CD4-positive, alpha-beta T cell treated with Interleukin-4 for 1 hour (primary cell): ENCODE results near the gene G6PC2.
A peak's percentile ranks its signal among the peaks of the same experiment; 100 is the strongest.
"Not testable (repeated sequence)": the region's sequence is repeated elsewhere in the genome, so short reads cannot be mapped to it uniquely, and the experiment has no call there.

Source experiments
- DNase-seq, 2 donors: peaks; one replicate each; pipeline ENCODE4 v3.0.0-alpha.2; 2020 to 2022

G6PC2 gene, protein sequence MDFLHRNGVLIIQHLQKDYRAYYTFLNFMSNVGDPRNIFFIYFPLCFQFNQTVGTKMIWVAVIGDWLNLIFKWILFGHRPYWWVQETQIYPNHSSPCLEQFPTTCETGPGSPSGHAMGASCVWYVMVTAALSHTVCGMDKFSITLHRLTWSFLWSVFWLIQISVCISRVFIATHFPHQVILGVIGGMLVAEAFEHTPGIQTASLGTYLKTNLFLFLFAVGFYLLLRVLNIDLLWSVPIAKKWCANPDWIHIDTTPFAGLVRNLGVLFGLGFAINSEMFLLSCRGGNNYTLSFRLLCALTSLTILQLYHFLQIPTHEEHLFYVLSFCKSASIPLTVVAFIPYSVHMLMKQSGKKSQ

DNA sequence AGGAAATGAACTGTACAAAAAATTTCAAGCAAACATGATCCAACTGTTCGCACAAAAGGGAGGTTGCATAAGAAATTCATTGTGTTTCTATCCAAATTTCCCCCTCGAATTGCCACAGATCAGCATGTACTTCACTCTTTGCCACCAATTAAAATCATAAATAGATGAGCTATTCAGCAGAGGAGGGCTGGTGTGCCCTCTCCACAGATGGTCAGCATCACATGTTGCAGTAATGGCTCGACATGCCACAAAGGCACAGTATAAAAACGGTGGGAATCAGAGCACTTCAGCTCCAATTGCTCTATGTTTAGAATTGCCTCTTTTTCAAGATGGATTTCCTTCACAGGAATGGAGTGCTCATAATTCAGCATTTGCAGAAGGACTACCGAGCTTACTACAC, at the start of gene G6PC2:
Gene G6PC2, plus strand, starts transcription at position 289 of the 400 bp plus-strand sequence. Its CDS starts 41 bp downstream, at position 330.
- no peak for DNase-seq

DNA sequence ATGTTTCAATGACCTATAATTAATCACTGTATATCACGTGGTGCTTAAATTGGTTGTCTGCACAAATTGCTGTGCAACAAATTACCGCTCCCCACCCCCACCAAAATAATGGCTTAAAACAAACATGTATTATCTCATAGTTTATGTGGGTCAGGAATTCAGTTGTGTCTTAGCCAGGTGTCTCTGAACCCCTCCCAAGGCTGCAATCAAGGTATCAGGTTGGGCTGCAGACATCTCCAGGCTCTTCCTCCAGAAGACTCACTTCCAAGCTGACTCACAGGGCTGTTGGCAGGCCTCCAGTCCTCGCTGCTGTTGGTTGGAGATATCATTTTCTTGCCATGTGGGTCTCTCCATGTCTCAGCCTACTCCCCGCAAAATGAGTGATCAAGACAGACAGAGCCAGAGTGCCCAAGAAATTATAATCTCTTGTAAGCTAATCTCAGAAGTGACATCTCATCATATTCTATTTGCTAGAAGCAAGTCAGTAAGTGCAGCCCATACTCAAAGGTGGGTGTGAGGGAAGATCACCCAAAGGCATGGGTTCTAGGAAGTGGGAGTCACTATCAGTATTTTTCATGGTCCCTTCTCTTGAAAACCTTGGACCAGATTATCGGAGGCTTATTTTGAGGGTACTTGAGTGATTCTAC, 49.3 kb upstream of the G6PC2 start:
- no peak for DNase-seq

DNA sequence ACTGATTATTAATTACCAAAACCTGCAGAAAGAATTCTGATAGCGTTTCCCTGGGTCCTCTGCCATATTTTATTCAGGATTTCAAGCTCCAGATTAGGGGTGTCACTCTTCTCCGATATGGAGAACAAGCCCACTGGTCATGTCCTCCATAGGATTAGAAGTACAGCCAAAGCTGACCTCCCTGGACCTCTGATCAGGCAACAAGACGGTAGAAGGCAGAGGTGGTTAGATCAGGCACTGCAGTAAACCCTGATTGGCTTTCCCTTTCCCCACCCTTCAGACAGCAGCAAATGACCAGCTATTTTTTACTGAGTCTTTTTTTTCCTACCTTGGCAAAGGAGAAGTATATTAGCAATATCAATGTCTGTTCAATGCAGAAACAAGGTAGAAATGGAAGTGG, 48.6 kb upstream of the G6PC2 start:
- DNase-seq, result no peak

DNA sequence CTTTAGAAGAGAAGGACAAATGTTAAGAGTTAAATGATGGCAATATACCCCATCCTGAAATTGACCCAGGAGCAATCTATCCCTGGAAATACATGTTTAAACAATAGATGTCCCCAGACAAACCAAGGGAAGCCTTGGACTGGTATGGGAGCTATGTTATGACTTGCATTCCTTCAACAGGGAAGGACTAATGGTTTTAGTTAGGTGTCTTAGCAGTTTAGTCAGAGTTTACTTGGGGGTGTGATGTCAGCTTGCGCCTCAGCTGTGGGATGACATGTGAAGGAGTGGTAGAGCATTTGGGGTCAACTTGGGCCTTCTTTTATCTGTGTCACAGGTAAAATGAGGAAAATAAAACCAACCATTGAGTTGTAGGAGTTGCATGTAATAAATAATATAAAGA, 47.6 kb upstream of the G6PC2 start:
- no peak for DNase-seq

DNA sequence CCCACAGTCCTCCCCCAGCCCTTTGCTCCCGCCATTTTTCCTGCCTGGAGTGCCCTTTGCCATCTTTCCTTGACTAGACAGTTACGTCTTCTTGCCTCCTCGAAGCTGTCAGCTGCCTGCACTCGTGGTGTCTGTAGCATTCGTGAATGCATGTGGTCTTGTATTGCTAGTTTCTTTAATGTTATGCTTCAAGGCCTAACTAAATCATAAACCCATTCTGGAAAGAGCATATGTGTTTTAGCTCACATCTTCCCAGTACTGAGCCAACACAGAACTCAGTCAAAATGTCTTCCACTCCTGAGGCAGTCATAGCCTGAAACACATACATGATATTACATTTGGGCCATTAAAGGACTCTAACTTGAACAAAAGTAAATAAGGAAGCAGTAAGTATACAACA, 46.4 kb upstream of the G6PC2 start:
- no peak for DNase-seq

DNA sequence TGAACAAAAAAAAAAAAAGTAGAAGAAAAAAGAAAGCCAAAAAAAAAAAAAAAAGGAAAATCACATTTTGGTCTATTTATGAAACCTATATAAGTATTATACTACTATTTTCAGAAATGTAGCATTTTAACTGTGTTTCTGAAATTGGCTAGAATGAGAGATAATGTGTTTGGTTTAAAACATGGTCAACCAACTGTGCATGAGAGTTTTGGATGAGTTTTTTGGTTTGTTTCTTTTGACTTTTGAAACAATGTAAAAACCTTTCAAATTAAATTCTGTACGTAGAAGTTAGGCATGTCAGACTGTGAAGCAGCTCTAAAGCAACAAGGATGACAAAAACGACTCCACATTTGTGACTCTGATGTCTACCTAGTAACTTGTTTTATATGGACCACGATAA, 45.5 kb upstream of the G6PC2 start:
- DNase-seq, result no peak

DNA sequence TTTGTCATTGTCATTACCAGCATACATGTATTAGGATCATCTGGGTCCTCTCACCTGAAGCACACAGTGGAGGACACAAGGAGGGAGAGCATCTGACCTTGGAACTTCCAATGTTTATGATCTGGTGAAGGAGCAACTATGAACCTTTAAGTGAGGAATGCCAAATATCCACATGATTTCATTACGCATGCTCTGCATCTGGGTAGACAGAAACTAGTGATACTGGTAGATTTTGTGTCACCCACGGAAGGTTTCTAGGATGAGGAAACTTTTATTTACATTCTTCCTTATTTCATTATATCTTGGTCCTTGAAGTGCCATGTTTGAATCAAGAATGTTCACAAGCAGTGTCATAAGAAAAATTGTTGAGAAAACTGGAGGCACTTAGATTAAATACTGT, 42.9 kb upstream of the G6PC2 start:
- DNase-seq, result no peak

DNA sequence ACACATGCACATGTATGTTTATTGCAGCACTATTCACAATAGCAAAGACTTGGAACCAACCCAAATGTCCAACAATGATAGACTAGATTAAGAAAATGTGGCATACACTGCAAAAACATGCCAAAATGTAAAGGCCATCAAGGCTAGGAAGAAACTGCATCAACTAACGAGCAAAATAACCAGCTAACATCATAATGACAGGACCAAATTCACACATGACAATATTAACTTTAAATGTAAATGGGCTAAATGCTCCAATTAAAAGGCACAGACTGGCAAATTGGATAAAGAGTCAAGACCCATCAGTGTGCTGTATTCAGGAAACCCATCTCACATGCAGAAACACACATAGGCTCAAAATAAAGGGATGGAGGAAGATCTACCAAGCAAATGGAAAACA, 33.9 kb upstream of the G6PC2 start:
- DNase-seq, result not testable (repeated sequence)

DNA sequence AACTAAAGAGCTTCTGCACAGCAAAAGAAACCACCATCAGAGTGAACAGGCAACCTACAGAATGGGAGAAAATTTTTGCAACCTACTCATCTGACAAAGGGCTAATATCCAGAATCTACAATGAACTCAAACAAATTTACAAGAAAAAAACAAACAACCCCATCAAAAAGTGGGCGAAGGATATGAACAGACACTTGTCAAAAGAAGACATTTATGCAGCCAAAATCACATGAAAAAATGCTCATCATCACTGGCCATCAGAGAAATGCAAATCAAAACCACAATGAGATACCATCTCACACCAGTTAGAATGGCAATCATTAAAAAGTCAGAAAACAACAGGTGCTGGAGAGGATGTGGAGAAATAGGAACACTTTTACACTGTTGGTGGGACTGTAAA, 30.7 kb upstream of the G6PC2 start:
- not testable (repeated sequence) for DNase-seq

DNA sequence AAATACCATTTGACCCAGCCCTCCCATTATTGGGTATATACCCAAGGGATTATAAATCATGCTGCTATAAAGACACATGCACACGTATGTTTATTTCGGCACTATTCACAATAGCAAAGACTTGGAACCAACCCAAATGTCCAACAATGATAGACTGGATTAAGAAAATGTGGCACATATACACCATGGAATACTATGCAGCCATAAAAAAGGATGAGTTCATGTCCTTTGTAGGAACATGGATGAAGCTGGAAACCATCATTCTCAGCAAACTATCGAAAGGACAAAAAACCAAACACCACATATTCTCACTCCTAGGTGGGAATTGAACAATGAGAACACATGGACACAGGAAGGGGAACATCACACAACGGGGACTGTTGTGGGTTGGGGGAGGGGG, 30.3 kb upstream of the G6PC2 start:
- not testable (repeated sequence) for DNase-seq

DNA sequence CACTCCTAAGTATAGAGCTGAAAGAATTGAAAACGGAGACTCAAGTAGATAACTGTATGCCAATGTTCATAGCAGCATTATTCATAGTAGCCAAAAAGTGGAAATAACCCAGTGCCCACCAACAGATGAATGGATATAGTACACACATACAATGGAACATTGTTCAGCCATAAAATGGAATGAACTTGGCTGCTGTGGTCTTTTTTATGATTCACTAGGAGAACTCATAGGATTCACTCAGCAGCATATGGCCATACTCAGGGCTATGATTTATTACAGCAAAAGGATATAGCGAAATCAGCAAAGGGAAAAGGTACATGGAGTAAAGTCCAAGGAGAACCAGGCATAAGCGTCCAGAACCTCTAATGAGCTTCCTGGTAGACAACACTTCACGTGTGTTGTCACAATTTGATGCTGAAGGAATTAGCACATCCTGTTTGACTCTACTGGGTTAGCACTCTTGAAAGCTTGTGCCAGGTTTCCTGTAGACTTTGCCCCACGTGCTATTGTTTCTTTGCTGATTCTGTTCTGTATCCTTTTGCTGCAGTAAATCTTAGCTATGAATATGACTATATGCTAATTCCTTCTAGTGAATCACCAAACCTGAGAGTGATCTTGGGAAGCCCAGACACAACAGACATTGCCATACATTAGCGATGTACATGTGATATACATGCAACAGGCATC, 26.6 kb upstream of the G6PC2 start:
- no peak for DNase-seq

DNA sequence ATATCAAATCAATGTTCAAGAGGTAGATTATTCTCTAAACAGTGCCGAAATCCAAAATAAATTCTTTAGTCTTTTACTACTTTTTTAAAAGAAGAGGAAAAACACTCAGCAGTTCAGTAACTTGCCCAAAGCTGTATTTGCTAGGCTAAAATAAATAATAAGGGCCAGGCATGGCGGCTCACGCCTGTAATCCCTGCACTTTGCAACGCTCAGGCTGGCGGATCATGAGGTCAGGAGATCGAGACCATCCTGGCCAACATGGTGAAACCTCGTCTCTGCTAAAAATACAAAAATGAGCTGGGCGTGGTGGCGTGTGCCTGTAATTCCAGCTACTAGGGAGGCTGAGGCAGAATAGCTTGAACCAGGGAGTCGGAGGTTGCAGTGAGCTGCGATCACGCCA, 18.9 kb upstream of the G6PC2 start:
- DNase-seq, result not testable (repeated sequence)

DNA sequence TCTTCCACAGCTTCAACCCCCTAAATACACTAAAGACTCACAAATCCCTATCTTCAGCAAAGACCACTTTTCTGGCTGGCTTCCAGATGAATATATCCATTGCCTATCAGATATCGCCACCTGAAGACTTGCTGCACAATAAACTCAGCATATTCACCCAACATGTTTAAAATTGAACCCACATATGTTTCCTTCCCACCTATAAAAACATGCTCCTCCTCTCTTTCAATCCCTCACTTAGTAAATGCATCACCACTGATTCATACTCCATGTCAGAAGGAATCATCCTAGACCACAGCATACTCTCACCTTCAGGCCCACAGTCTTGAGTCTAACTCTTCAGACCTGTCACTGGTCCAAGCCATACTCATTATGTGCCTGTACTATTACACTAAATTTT, 16.1 kb upstream of the G6PC2 start:
- no peak for DNase-seq

DNA sequence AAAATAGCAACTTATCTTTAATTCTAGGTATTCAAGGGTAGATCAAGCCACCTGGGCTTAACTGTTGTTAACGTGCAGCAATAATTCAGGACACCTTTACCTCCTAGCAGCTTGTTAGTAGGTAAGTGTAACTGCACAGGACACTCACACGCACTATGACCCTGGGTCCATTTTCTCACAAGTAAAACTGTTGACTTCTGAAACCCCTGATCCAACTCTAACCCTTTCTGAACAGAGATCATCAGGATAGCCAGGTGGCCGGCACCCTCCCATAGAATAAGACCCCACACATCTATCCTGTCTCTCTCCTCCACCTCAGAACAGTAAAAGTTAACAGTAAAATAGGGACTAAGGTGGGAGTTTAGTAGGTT, 11.5 kb upstream of the G6PC2 start:
- DNase-seq, result no peak

DNA sequence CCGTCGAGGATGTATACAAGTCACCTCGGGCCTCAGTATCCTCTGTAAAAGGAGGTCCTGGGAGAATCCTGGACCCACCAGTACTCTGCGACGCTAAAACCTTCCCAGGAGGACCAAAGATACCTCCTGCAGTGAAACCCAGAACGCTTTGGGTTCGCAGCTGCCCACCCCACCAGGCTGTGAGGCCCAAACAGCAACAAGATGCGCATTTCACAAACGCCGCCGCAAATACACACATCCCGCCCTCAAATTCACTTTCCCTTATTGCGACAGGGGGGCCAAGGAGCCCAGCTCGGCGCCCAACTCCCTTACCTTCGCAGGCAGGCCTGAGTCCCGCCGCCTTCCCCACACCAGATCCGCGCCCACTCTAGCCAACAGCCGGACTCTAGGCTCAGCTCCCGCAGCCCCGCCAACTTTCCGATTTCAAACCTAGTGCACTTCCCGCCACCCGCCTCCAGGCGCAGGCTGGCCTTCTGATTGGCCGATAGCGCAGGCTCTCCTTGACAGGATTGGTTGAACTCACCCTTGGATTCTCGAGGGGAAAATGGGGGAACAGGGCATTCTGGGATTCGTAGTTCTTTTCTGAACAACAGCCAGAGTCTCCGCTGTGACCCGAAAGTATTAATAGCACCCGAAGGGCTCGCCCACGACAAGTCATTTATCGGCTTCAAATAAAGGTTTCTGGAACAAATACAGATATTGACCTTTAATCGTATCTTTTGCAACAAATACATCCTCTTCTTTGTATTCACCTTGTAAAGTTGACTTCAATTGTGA, 10.9 kb upstream of the G6PC2 start, which contains the start of gene SPC25:
Gene SPC25, minus strand, starts transcription at position 425 of the 777 bp plus-strand sequence. CDS start 911 bp downstream, outside the sequence.
- DNase-seq, result peak; percentile 89 to 93

DNA sequence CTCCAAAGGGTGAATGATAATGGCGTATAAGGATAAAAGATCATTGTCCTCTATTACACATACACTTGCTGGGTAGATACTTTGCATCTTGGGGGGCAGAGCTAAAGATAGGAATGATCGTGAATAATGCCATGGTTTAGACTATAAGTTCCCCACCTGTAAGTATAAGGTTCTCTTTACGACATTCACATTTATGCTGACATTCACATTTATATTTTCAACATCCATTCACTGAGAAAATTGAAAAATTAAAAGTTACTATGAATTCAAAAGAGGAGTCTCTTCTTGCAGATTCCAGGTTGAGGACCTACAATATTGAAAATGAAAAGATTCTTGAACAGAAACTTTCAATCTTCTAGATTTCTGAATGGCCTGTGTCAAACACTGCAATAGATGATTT, 8.8 kb upstream of the G6PC2 start:
- DNase-seq, result no peak

DNA sequence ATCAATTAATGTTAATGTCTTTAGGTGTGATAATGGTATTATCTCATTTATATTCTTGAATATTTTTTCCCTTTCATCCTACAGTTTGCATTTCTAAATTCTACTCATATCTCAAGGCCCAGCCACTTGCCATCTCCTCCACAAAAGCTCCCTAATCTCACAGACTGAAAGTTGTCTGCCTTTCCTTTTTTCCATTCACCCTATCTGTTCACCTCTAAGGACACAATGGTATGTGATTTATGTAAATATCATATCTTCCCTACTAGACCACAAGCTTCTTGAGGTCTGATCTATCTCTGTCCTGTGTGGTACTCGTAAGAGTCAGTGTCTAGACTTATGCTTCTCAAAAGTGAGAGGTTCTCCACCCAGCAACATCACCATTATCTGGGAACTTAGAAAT, 7.0 kb upstream of the G6PC2 start:
- no peak for DNase-seq

DNA sequence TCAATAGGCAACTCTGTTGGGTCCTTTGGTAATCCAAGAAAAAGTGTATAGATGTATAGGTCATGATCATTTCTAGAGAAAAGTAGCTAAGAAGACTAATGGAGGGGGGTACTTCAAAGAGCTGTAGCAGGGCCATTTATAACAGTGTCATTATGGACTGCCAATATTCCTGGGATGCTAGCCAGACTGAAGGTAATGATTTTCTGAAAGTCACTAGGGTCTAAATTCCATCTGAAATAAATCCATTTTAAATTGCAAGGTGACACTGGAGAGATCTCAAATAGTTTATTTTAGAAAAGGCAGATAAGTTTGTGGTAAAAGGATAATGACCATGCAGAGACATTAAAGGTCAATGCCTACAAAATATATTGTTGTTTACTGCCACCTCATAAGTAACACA, 6.4 kb upstream of the G6PC2 start:
- no peak for DNase-seq

DNA sequence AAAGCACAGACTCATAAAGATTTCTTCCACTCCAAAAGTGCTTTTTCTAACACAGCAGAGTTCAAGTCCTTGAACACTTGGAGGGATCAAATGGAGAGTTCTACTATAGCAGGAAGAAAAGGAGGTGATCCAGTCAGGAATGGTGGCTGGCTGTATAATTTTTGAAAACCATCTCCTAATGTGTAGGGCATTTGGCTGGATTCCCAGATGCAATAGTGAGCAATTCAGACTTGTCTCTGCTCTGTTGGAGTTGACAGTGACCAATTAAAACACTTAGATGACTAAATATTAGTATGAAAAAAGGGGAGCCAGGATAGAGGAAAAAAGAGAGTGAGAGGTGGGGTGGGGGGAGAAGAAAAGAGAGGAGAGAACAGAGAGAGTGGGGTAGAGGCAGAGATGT, 5.3 kb upstream of the G6PC2 start:
- no peak for DNase-seq

DNA sequence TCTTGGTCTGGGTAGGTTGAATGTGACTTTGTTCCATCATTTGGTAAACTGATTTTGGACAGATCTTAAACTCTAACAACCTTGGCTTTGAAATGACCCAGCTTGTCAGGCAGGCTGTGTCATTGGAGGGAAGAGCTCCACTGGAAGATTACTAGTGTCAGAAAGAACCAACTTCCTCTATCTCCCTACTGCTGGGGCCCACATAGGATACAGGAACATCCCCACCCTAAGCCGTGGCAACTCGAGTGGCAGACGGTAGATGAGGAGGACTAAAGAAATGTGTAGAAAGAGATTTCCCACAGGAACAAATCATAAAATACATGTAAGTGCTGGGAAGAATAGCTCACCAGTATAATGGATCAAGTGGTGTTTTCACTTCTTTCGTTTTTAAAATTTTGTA, 4.3 kb upstream of the G6PC2 start:
- DNase-seq, result no peak

DNA sequence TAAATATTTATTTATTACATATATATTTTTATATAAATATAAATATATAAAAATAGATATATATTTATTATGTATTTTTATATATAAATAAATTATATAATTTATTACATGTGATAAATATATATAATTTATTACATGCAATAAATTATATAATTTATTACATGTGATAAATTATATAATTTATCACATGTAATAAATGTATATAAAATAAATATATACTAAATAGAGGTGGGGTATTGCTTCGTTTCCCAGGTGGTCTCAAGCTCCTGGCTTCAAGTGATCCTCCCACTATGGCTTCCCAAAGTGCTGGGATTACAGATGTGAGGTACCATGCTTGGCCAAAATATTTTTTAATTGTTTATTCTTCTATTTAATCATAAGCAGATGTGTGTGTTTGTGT, 3.6 kb upstream of the G6PC2 start:
- no peak for DNase-seq

DNA sequence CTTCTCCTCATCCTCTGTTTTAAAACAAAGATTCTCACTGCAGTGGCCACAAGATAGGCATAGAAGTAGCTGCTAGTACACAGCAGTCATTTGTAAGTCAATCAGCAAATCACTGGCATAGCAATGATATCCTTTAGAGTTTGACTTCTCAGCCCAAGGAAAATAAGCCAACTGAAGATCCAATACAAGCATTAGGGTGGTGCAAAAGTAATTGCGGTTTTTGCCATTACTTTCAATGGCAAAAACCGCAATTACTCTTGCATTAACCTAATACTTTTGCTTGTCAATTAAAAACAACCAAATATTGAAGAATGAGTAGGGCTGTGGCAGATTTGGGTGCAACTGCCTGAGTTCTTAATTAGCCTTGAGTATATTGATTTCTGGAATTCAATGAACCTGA, 2.8 kb downstream of the G6PC2 start:
- DNase-seq, result no peak

DNA sequence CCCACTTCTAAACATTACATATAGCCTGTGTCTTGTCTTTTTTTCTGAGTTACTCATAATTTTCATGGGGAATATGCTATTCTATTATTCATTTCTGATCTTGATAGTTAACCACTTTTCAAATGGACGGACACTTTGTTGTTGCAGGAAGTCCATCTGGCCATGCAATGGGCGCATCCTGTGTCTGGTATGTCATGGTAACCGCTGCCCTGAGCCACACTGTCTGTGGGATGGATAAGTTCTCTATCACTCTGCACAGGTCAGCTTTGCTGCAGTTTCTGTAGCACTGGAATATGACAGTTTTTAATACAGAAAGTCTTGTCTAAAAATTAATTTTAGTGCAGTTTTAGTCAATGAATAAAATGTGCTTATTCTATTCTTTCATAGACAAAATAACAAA, 3.3 kb downstream of the G6PC2 start:
- no peak for DNase-seq
